ENCODE results near the gene NUDC. TPM values are rescaled to one million over a fixed set of nuclear protein-coding genes. Genes with fewer than 3 reads are reported as not detected.
A peak's percentile ranks its signal among the peaks of the same experiment; 100 is the strongest.

The NUDC gene
- total and polyA plus RNA-seq, 2 of the 13 experiments (the other 11 are each of a cell fraction or from before 2014, with no cell fraction given) = 34.7 to 104 TPM

DNA sequence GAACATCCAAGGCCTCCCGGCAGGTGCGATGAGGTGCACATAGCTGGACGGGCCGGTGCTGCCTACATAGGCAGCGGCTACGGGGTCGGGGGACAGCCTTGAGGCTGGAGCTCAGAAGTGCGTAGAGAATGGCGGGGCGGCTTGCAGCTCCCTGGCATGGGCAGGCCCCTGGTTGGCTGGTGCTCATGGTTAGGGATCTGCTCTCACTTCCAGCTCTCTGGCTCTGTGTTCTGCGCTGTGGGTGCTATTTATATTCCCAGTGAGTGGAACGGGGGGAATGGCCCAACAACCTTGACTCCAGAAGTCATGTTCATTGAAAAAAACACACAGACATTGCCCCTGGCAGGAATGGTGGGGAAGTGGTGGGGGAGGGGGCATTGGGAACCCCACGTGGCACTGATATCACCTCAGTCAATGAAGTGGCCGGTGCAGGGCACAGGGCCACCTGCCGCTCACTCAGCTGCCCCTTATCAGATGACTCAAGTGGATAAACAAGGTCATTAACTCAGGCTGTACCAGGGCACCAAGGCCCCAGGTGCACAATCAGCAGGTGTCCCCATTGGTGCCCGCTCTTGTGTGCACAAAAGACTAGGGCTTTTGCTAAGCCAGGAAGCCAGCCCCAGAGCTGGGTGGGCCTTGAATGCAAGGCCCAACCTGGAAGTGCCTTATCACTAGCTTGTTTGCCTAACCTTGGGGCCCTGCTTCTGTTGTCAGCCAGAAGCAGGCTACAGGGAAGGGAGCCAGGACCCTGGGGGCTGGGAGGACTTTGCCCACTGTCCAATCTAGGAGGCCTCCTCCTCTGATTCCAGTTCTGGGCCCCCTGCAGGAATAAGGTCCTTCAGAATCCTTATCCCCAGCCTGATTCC is 7.6 kb upstream of the NUDC start, which contains the start of gene NR0B2 (continued):
- peak; percentile 9; the same call in 1 of the 2 replicates for TF ChIP-seq SMC3 (IDR thresholded peaks at IDR 0.05; ENCODE audit: low read length)
- TF ChIP-seq, protein P1, sequence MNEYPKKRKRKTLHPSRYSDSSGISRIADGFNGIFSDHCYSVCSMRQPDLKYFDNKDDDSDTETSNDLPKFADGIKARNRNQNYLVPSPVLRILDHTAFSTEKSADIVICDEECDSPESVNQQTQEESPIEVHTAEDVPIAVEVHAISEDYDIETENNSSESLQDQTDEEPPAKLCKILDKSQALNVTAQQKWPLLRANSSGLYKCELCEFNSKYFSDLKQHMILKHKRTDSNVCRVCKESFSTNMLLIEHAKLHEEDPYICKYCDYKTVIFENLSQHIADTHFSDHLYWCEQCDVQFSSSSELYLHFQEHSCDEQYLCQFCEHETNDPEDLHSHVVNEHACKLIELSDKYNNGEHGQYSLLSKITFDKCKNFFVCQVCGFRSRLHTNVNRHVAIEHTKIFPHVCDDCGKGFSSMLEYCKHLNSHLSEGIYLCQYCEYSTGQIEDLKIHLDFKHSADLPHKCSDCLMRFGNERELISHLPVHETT (CRISPR knock-in tag; conservative IDR thresholded peaks at IDR 0.05) = 0 out of 2 replicates have a peak, but pooled peaks have one; percentile 73
- TF ChIP-seq FOXA3 (CRISPR knock-in tag; IDR thresholded peaks at IDR 0.05) = peak; percentile 97
- TF ChIP-seq ZNF766 (CRISPR knock-in tag; IDR thresholded peaks at IDR 0.05; ENCODE audit: borderline replicate concordance) = peak; percentile 50; the same call in 1 of the 2 replicates
- TF ChIP-seq, protein P2, sequence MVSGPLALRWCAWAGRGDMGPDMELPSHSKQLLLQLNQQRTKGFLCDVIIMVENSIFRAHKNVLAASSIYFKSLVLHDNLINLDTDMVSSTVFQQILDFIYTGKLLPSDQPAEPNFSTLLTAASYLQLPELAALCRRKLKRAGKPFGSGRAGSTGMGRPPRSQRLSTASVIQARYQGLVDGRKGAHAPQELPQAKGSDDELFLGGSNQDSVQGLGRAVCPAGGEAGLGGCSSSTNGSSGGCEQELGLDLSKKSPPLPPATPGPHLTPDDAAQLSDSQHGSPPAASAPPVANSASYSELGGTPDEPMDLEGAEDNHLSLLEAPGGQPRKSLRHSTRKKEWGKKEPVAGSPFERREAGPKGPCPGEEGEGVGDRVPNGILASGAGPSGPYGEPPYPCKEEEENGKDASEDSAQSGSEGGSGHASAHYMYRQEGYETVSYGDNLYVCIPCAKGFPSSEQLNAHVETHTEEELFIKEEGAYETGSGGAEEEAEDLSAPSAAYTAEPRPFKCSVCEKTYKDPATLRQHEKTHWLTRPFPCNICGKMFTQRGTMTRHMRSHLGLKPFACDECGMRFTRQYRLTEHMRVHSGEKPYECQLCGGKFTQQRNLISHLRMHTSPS (CRISPR knock-in tag; IDR thresholded peaks at IDR 0.05; ENCODE audit: low read depth) = peak; percentile 100
- TF ChIP-seq TMF1 (CRISPR knock-in tag; IDR thresholded peaks at IDR 0.05; ENCODE audit: low read depth) = 0 out of 2 replicates have a peak, but pooled peaks have one; percentile 9
- peak; percentile 92; the same call in 1 of the 2 replicates for TF ChIP-seq HES4 (CRISPR knock-in tag; IDR thresholded peaks at IDR 0.05; ENCODE audit: borderline replicate concordance)
- TF ChIP-seq, protein P3, sequence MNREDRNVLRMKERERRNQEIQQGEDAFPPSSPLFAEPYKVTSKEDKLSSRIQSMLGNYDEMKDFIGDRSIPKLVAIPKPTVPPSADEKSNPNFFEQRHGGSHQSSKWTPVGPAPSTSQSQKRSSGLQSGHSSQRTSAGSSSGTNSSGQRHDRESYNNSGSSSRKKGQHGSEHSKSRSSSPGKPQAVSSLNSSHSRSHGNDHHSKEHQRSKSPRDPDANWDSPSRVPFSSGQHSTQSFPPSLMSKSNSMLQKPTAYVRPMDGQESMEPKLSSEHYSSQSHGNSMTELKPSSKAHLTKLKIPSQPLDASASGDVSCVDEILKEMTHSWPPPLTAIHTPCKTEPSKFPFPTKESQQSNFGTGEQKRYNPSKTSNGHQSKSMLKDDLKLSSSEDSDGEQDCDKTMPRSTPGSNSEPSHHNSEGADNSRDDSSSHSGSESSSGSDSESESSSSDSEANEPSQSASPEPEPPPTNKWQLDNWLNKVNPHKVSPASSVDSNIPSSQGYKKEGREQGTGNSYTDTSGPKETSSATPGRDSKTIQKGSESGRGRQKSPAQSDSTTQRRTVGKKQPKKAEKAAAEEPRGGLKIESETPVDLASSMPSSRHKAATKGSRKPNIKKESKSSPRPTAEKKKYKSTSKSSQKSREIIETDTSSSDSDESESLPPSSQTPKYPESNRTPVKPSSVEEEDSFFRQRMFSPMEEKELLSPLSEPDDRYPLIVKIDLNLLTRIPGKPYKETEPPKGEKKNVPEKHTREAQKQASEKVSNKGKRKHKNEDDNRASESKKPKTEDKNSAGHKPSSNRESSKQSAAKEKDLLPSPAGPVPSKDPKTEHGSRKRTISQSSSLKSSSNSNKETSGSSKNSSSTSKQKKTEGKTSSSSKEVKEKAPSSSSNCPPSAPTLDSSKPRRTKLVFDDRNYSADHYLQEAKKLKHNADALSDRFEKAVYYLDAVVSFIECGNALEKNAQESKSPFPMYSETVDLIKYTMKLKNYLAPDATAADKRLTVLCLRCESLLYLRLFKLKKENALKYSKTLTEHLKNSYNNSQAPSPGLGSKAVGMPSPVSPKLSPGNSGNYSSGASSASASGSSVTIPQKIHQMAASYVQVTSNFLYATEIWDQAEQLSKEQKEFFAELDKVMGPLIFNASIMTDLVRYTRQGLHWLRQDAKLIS (CRISPR knock-in tag; IDR thresholded peaks at IDR 0.05) = peak; percentile 98
- peak; percentile 28; the same call in 1 of the 2 replicates for TF ChIP-seq SP2 (CRISPR knock-in tag; IDR thresholded peaks at IDR 0.05)
- no peak for TF ChIP-seq EZH2 (conservative IDR thresholded peaks at IDR 0.05; ENCODE audit: low read depth, low read length)
- TF ChIP-seq, protein P4, sequence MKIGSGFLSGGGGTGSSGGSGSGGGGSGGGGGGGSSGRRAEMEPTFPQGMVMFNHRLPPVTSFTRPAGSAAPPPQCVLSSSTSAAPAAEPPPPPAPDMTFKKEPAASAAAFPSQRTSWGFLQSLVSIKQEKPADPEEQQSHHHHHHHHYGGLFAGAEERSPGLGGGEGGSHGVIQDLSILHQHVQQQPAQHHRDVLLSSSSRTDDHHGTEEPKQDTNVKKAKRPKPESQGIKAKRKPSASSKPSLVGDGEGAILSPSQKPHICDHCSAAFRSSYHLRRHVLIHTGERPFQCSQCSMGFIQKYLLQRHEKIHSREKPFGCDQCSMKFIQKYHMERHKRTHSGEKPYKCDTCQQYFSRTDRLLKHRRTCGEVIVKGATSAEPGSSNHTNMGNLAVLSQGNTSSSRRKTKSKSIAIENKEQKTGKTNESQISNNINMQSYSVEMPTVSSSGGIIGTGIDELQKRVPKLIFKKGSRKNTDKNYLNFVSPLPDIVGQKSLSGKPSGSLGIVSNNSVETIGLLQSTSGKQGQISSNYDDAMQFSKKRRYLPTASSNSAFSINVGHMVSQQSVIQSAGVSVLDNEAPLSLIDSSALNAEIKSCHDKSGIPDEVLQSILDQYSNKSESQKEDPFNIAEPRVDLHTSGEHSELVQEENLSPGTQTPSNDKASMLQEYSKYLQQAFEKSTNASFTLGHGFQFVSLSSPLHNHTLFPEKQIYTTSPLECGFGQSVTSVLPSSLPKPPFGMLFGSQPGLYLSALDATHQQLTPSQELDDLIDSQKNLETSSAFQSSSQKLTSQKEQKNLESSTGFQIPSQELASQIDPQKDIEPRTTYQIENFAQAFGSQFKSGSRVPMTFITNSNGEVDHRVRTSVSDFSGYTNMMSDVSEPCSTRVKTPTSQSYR (CRISPR knock-in tag; IDR thresholded peaks at IDR 0.05; ENCODE audit: borderline replicate concordance) = peak; percentile 98
- TF ChIP-seq ZSCAN21 (CRISPR knock-in tag; IDR thresholded peaks at IDR 0.05; ENCODE audit: borderline replicate concordance) = no peak; the same call in none of the 2 replicates
- TF ChIP-seq SMYD3 (CRISPR knock-in tag; IDR thresholded peaks at IDR 0.05) = peak; percentile 26
- TF ChIP-seq ZNF598 (CRISPR knock-in tag; IDR thresholded peaks at IDR 0.05; ENCODE audit: borderline replicate concordance) = peak; percentile 66; the same call in 1 of the 2 replicates
- peak; percentile 77; the same call in 1 of the 2 replicates for TF ChIP-seq MZF1 (CRISPR knock-in tag; IDR thresholded peaks at IDR 0.05; ENCODE audit: borderline replicate concordance)
- TF ChIP-seq ZMAT3 (CRISPR knock-in tag; conservative IDR thresholded peaks at IDR 0.05) = peak; percentile 68; the same call in 1 of the 2 replicates
- peak; percentile 90 for TF ChIP-seq NR2C2 (CRISPR knock-in tag; IDR thresholded peaks at IDR 0.05; ENCODE audit: borderline replicate concordance)
- TF ChIP-seq ZNF547 (CRISPR knock-in tag; IDR thresholded peaks at IDR 0.05) = 0 out of 2 replicates have a peak, but pooled peaks have one; percentile 52

Measured in HepG2 (cell line).